HG02678 (cell line): Measurements from ENCODE around the gene TLE1.

Experiments used
- ATAC-seq: cut with Tn5 transposase; IDR thresholded peaks from one replicate; pipeline ENCODE4 v1.9.1; 2021; ENCODE audit warnings: mild to moderate bottlenecking, moderate library complexity; ENCODE audit not compliant: unreplicated experiment

The TLE1 gene

GRCh38 chr9:81686614-81687520, 2.5 kb downstream of the TLE1 start:
- ATAC-seq, result no peak

DNA sequence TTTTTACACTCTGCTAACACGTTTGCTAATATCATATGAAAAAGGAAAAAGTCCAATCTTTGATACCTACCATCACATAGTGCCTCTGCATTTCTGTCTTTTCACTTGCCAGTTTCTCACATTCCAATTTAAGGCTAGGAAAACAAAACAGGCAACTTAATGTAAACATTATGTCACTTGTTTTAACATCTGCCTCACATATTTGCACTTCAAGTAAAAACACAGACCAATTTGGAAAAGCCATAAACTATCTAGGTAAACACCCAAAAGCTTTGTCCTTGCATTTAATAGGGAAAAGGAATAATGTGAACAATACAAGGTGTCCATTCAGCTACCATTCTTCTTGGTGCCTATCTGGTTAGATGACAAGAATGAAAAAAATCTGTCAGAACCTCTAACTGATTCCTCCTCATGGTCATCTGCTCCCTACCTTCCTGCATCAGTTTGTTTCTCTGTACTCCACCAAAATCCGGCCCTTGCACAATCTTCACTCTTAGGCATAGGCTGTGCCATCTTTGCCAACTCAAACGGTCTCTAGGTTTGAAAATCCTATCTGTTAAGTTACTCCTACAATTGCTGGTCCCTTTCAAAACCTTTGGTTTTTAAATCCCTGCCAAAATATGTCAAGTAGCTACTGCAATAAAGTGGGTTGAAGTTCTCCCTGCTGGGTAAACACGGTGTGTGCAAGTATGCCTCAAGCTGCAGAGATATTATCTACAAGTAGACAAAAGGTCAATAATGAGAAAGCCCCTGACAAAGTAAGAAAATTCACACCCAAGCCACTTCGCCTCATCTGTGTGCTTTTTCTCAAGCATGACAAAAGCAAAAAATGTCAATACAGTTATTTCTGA, 3.4 kb downstream of the TLE1 start:
- ATAC-seq, result no peak

GRCh38 chr9:81684635-81685034, 4.7 kb downstream of the TLE1 start:
- no peak for ATAC-seq

DNA sequence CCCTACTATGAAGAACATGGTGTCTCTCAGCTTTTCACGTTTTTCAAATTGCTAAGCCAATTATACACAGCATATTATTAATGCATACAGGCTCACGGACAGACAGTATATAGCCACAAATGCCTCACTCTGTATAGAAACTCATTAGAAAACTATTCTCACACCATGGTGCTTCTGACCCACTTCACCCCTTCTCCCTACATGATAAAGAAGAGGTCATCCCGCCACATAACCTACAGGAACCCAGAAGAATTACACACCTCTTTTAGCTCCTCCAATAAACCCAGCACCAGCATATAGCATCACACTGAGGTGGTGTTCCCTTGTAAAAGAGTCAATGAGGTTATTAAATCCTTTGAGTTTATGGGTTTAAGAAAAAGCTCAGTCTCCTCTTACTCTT, 5.6 kb downstream of the TLE1 start:
- no peak for ATAC-seq

GRCh38 chr9:81683238-81683637, 6.1 kb downstream of the TLE1 start:
- no peak for ATAC-seq

DNA sequence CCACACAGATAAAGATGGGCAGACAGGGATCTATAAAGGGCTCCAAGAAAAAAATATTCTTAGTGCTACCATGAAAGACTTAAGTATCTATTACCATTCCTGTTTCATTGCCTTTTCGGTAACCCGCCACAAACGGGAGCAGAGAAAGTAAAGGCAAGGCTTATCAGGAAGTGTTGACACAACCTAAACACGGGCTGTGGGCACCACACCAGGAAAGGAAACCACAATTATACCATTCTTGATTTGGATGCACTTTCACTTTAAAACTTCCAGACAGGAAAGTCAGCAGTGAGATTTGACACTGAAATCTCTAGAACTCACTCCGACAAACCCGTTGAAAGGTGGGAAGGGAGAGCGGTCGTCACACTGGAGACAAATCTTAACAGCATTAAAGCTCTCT, 6.5 kb downstream of the TLE1 start:
- no peak for ATAC-seq

- ATAC-seq, result no peak
These were observed 7.2 kb downstream of the TLE1 start for GRCh38 chr9:81682177-81682576.

- ATAC-seq, result no peak
These were observed 8.8 kb downstream of the TLE1 start for GRCh38 chr9:81680506-81680905.

- ATAC-seq, result no peak
These were observed 9.3 kb downstream of the TLE1 start for GRCh38 chr9:81680006-81680405.

DNA sequence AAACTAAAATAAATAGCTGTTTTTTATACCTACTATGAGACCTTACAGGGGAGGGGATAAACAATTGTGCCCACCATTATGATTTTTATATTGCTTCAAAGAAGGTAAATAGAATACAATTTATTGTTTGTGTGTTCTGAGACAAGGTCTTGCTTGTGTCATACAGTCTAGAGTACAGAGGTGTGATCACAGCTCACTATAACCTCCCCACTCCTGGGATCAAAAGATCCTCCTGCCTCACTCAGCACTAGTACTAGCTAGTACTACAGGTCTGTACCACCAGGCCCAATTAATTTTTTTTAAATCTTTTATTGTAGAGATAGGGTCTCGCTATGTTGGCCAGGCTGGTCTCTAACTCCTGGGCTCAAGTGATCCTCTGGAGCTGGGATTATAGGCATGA, 11.3 kb downstream of the TLE1 start:
- ATAC-seq, result no peak

DNA sequence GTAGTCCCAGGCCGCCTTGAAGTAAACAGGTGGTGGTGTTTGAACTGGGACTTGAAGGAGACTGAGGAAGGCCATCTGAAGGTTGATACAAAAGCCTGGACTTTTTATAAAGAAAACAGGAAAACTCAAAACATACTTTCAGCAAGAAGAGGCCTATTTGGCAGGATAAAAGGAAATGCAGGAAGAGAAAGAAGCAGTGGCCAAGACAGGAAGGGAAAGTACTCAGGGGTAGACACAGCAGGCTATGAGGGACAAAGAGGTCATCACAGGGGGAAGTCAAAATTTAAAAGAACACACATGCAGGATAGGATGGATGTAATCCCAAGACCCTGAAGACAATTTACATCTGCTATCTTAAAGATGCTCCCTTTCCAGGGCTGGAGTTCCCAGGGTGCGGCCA, 13.0 kb downstream of the TLE1 start:
- ATAC-seq, result no peak

- no peak for ATAC-seq
These were observed 16.0 kb downstream of the TLE1 start for GRCh38 chr9:81673310-81673709.

GRCh38 chr9:81671880-81672280, 17.5 kb downstream of the TLE1 start:
- no peak for ATAC-seq

DNA sequence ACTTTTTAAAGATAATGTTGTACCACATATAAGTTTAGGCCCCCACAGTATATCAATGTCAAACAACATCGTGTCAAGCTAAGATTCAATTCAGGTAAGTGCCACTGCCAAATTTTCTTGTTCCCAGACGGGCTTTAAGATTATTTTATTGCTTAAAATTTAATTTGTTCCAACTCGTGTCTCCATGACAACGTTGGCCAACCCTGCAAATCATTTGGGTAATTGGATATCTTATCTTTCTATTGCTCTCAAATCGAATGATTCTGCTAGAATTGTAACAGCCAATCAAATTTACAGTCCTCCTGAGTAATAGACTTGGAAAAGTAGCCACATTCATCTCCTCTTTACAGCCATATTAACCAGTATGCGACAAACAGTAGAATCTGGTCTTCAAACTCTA, 19.5 kb downstream of the TLE1 start:
- no peak for ATAC-seq

GRCh38 chr9:81669041-81669651, 20.2 kb downstream of the TLE1 start:
- ATAC-seq, result no peak

GRCh38 chr9:81666123-81666522, 23.2 kb downstream of the TLE1 start:
- no peak for ATAC-seq

GRCh38 chr9:81665322-81665871, 23.9 kb downstream of the TLE1 start:
- no peak for ATAC-seq

- ATAC-seq, result no peak
These were observed 24.6 kb downstream of the TLE1 start for GRCh38 chr9:81664638-81665222.

- ATAC-seq, result no peak
These were observed 28.0 kb downstream of the TLE1 start for GRCh38 chr9:81661339-81661738.

GRCh38 chr9:81656871-81657337, 32.4 kb downstream of the TLE1 start:
- ATAC-seq, result no peak

- ATAC-seq, result peak; percentile 67
These were observed 33.3 kb downstream of the TLE1 start for GRCh38 chr9:81656004-81656403.
